A549 (cell line): ENCODE measurements around the gene SEC24B.

Source experiments
- BHLHE40 ChIP-seq: IDR thresholded peaks from 2 replicates; pipeline ENCODE4 v1.6.1; 2012; ENCODE audit warnings: low read depth, low read length, inconsistent platforms
- CEBPB ChIP-seq, 2 experiments: fragments of >200 bp in 1 of 2; sonication (Bioruptor Twin) in 1 of 2; formaldehyde crosslinking in 1 of 2; IDR thresholded peaks; 2 replicates each; pipeline ENCODE4 v1.6.1; 2012 to 2016
- CTCF ChIP-seq: fragments of >200 bp; sonication (Bioruptor Twin); formaldehyde crosslinking; IDR thresholded peaks from 3 replicates; pipeline ENCODE4 v1.5.1; 2016
- POLR2A ChIP-seq: IDR thresholded peaks from 2 replicates; pipeline ENCODE4 v1.6.1; 2012; ENCODE audit warnings: mild to moderate bottlenecking, low read length
- RAD21 ChIP-seq, 2 experiments: fragments of >200 bp in 1 of 2; sonication (Bioruptor Twin) in 1 of 2; formaldehyde crosslinking in 1 of 2; IDR thresholded peaks in 1 of 2; conservative IDR thresholded peaks in 1 of 2; 2 replicates in 1 of 2; 3 replicates in 1 of 2; pipeline ENCODE4 v1.6.1; 2012 to 2018; ENCODE audit warnings: inconsistent platforms in 1 of 2
- SREBF2 ChIP-seq: fragments of 450-650 bp; IDR thresholded peaks from 2 replicates; pipeline ENCODE4 v1.6.1; 2014; ENCODE audit warnings: mild to moderate bottlenecking, moderate library complexity

- no peak for TF ChIP-seq CTCF
- TF ChIP-seq POLR2A: no peak
- TF ChIP-seq RAD21 (conservative IDR thresholded peaks at IDR 0.05 in 1 of 2, IDR thresholded peaks at IDR 0.05 in 1 of 2): no peak
- no peak for TF ChIP-seq BHLHE40
- no peak for TF ChIP-seq CEBPB (IDR thresholded peaks at IDR 0.05)
- no peak for TF ChIP-seq SREBF2
Observed at GRCh38 chr4:109472343-109472761, 38.7 kb downstream of the SEC24B start.
